Dendritic cell treated with granulocyte-macrophage colony-stimulating factor and Interleukin-4, amounts not matched to agents 40 ng/mL and 50 ng/mL, for 4 days (primary cell): Measurements from ENCODE around the gene ZNF554.

Source experiments
- H3K27ac Mint-ChIP-seq: one replicate; pipeline ENCODE4 v1.8.0; 2022; ENCODE audit warnings: mild to moderate bottlenecking, mixed read lengths
- H3K27me3 Mint-ChIP-seq: one replicate; pipeline ENCODE4 v1.8.0; 2022; ENCODE audit warnings: mild to moderate bottlenecking, mixed read lengths
- H3K36me3 Mint-ChIP-seq: one replicate; pipeline ENCODE4 v1.8.0; 2022; ENCODE audit warnings: low read depth, mixed read lengths
- H3K4me1 Mint-ChIP-seq: one replicate; pipeline ENCODE4 v1.8.0; 2022; ENCODE audit warnings: low read depth, mixed read lengths
- H3K4me3 Mint-ChIP-seq: one replicate; pipeline ENCODE4 v1.8.0; 2022; ENCODE audit warnings: mild to moderate bottlenecking, moderate library complexity, mixed read lengths
- H3K9me3 Mint-ChIP-seq: one replicate; pipeline ENCODE4 v1.8.0; 2022; ENCODE audit warnings: mixed read lengths
- intact Hi-C: fragments of 100-400 bp; cut with micrococcal nuclease; formaldehyde crosslinking; loops from one replicate; pipeline ENCODE4 v1.15.0; 2022

Gene ZNF554

GRCh38 chr19:2796659-2797266, 22.9 kb upstream of the ZNF554 start:
- Mint-ChIP-seq H3K4me3 (no peak overlapping the region), H3K27me3 (no peaks in the 10 kb centered on the region), H3K4me1 (peaks cover 4% of the 10 kb centered on the region), H3K36me3 (peaks cover 95% of the 10 kb centered on the region), H3K27ac (no peak overlapping the region), H3K9me3 (no peaks in the 10 kb centered on the region)
- intact Hi-C loops: no loop called here

DNA sequence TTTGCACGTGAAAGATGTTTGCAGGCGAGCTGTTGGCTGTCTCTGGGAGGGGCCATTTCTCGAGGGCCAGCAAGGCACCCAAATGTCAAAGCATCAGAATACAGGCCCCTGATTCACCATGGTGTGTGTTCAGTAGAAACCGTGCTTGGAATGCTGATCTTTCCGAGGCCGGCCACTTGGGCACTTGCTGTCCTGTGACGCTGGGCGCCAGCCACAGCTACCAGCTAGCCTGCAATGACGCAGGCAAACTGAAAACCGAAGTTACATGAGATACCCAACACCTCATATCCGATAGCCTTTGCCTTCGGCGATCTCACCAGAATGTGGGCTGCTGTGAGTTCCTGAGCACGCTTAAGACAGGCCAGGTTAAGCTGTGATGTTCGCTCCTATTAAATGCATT, 22.4 kb upstream of the ZNF554 start:
- Mint-ChIP-seq H3K4me1 (peaks cover 4% of the 10 kb centered on the region), H3K9me3 (no peaks in the 10 kb centered on the region), H3K4me3 (no peak overlapping the region), H3K27me3 (no peaks in the 10 kb centered on the region), H3K27ac (no peak overlapping the region), H3K36me3 (peaks cover 96% of the 10 kb centered on the region)
- intact Hi-C loops: no loop called here

DNA sequence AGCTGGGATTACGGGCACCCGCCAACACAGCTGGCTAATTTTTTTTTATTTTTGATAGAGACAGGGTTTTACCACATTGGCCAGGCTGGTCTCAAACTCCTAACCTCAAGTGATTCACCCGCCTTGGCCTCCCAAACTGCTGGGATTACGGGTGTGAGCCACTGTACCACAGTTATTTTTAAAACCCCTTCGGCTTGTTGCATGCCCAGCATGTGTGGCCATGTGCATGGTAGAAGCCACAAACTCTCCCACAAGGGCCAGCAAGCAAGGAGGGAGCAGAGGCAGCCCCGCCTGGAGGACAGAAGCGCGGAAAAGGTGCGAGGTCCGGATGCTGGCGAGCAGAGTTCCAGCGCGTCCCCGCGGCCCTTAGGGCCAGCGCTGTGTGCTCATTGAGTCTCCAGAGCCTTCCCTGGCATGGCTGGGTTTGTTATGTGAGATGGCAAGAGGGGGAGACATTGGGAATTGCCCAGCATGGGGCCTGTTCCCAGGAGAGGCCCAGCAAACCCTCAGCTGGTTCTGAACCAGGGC, 21.4 kb upstream of the ZNF554 start:
- no peaks in the 10 kb centered on the region for H3K9me3 Mint-ChIP-seq
- H3K4me1 Mint-ChIP-seq: peaks cover 4% of the 10 kb centered on the region
- no peak overlapping the region for H3K27ac Mint-ChIP-seq
- H3K36me3 Mint-ChIP-seq: peaks cover 98% of the 10 kb centered on the region
- H3K4me3 Mint-ChIP-seq: no peak overlapping the region
- intact Hi-C loops: no loop called here
- no peaks in the 10 kb centered on the region for H3K27me3 Mint-ChIP-seq

- intact Hi-C loops: no loop called here
- Mint-ChIP-seq H3K27ac (no peak overlapping the region), H3K36me3 (peaks cover 98% of the 10 kb centered on the region), H3K9me3 (no peaks in the 10 kb centered on the region), H3K4me1 (peaks cover 4% of the 10 kb centered on the region), H3K27me3 (no peaks in the 10 kb centered on the region), H3K4me3 (no peak overlapping the region)
These were observed 20.9 kb upstream of the ZNF554 start for GRCh38 chr19:2798733-2799132.

DNA sequence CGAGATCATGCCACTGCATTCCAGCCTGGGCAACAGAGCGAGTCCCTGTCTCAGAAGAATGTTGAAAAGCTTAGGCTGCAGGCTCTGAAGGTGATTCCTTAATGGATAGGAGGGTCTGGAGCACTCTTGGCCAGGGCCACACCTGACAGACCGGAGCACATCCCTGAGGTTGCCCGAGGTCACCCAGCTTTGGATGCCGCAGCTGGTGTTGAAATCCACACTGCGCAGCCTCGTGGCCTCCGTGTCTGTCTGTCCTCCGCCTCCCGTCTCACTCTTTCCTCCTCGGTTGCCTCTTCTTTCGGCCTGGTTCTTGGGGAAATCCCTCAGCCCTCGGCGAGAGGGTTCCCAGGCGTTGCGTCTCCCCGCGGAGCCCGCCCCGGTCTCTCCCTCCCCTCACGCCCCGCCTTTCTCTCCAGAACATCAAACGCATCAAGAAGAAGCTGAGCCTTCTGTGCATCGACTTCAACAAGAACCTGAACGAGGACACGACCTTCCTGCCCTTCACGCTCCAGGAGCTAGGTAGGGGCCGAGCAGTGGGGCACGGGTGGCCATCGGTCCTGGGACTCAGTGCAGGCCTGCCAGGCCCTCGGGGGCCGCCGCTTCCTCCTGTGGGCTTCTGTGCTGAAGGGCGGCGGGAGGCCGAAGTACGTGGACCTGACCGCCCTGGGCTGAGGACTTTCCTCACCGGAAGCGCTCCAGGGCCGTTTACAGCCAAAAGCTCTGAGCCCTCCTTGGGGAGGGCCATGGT, 20.2 kb upstream of the ZNF554 start:
- intact Hi-C loops: no loop called here
- Mint-ChIP-seq H3K4me1 (peaks cover 4% of the 10 kb centered on the region), H3K27ac (no peak overlapping the region), H3K27me3 (no peaks in the 10 kb centered on the region), H3K4me3 (no peak overlapping the region), H3K9me3 (no peaks in the 10 kb centered on the region), H3K36me3 (peaks cover 98% of the 10 kb centered on the region)

- Mint-ChIP-seq H3K36me3 (peaks cover 98% of the 10 kb centered on the region), H3K27ac (no peak overlapping the region), H3K4me3 (no peak overlapping the region), H3K9me3 (no peaks in the 10 kb centered on the region), H3K4me1 (peaks cover 4% of the 10 kb centered on the region), H3K27me3 (no peaks in the 10 kb centered on the region)
- intact Hi-C loops: no loop called here
These were observed 19.2 kb upstream of the ZNF554 start for GRCh38 chr19:2800506-2800905.

GRCh38 chr19:2802826-2803225, 16.8 kb upstream of the ZNF554 start:
- intact Hi-C loops: no loop called here
- Mint-ChIP-seq H3K9me3 (no peaks in the 10 kb centered on the region), H3K4me3 (no peak overlapping the region), H3K4me1 (no peaks in the 10 kb centered on the region), H3K27ac (no peak overlapping the region), H3K36me3 (peaks cover 94% of the 10 kb centered on the region), H3K27me3 (no peaks in the 10 kb centered on the region)

- peaks cover 95% of the 10 kb centered on the region for H3K36me3 Mint-ChIP-seq
- H3K9me3 Mint-ChIP-seq: no peaks in the 10 kb centered on the region
- no peak overlapping the region for H3K27ac Mint-ChIP-seq
- intact Hi-C loops: no loop called here
- no peaks in the 10 kb centered on the region for H3K4me1 Mint-ChIP-seq
- no peak overlapping the region for H3K4me3 Mint-ChIP-seq
- no peaks in the 10 kb centered on the region for H3K27me3 Mint-ChIP-seq
These were observed 16.0 kb upstream of the ZNF554 start for GRCh38 chr19:2803486-2804155.

DNA sequence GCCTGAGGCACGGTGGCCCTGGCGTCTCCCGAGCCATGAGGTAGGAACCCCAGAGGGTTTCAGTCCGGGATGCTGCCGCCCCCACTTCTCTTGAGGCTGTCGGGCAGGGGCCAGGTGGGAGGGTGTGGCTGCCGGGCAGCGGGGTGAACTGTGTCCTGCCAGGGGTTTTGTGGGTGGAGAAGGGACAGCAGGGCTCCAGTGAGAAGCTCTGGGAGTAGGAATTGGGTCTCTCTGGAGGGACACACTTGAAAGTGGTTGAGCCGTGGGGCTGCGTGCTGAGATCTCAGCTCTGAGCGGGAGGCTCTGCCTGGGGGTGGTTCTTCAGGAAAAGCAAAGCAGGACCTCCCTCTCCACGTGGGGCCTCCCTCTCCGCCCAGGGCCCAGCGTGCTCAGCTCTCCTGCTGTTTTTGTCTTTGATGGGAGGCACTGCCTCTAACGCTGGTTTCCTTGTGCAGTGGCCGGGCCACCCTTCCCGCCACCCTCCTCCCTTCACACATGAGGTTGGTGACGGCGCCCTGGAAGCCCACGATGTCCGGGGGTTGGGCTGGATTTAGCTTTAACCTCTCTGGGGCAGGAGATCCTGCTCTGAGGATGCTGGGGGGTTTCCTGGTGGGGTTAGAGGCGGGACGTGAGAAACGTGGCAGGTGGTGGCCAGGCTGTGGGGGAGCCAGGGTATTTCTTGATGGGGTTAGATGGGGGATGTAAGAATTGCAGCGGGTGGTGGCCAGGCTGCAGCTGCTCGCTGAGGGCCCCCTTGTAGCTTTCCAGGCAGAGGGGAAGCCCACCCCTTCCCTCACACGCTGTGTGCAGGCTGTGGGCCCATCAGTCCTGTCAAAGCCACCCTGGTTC, 15.3 kb upstream of the ZNF554 start:
- H3K4me1 Mint-ChIP-seq: no peaks in the 10 kb centered on the region
- H3K27ac Mint-ChIP-seq: no peak overlapping the region
- H3K9me3 Mint-ChIP-seq: no peaks in the 10 kb centered on the region
- intact Hi-C loops: no loop called here
- H3K4me3 Mint-ChIP-seq: no peak overlapping the region
- peaks cover 96% of the 10 kb centered on the region for H3K36me3 Mint-ChIP-seq
- H3K27me3 Mint-ChIP-seq: no peaks in the 10 kb centered on the region

GRCh38 chr19:2805261-2805900, 14.3 kb upstream of the ZNF554 start:
- H3K4me3 Mint-ChIP-seq: no peak overlapping the region

GRCh38 chr19:2805991-2806649, 13.5 kb upstream of the ZNF554 start:
- intact Hi-C loops: no loop called here
- H3K4me1 Mint-ChIP-seq: no peaks in the 10 kb centered on the region
- no peaks in the 10 kb centered on the region for H3K9me3 Mint-ChIP-seq
- no peaks in the 10 kb centered on the region for H3K27me3 Mint-ChIP-seq
- H3K36me3 Mint-ChIP-seq: peaks cover 96% of the 10 kb centered on the region
- H3K27ac Mint-ChIP-seq: no peak overlapping the region
- H3K4me3 Mint-ChIP-seq: no peak overlapping the region

More at GRCh38 chr19:2805261-2805900, 14.3 kb upstream of the ZNF554 start:
- Mint-ChIP-seq H3K27ac (no peak overlapping the region), H3K9me3 (no peaks in the 10 kb centered on the region), H3K4me1 (no peaks in the 10 kb centered on the region), H3K27me3 (no peaks in the 10 kb centered on the region), H3K36me3 (peaks cover 96% of the 10 kb centered on the region)
- intact Hi-C loops: no loop called here

DNA sequence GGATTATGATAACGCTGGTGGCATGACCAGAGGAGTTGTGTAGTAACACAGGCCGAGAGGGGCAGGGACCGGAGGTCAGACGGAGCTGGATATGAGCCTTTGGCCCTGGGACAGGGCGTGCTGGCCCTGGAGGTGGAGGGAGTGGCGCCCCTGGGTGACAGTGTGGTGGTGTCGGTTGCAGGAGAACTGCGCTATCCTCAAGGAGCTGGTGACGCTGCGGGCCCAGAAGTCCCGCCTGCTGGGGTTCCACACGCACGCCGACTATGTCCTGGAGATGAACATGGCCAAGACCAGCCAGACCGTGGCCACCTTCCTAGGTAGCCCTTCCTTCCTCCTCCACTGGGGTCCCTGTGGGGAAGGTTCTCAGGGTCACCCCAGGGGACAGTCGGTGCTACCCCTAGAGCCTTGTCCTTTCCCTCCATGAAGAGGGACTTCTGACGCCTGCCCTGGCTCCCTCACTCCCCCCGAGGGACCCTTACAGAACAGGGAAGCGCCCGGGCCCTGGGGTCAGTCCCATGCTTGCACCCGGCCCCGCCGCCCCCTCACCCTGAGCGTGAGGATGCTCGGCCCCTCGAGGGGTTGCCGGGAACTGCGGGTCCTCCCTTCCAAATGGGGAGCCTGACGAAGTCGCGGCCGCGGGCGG, 12.8 kb upstream of the ZNF554 start:
- H3K27me3 Mint-ChIP-seq: no peaks in the 10 kb centered on the region
- no peak overlapping the region for H3K4me3 Mint-ChIP-seq
- H3K9me3 Mint-ChIP-seq: no peaks in the 10 kb centered on the region
- H3K36me3 Mint-ChIP-seq: peaks cover 96% of the 10 kb centered on the region
- no peaks in the 10 kb centered on the region for H3K4me1 Mint-ChIP-seq
- intact Hi-C loops: no loop called here
- H3K27ac Mint-ChIP-seq: no peak overlapping the region
